Body of pancreas (tissue), 4 donors: Measurements from ENCODE around the gene KCNQ1OT1. TPM values are rescaled to one million over a fixed set of nuclear protein-coding genes. Genes with fewer than 3 reads are reported as not detected.

Experiments used
- ATAC-seq: fragments of 150-250 bp; one replicate; pipeline ENCODE4 v1.9.1; 2016
- DNase-seq, 4 donors: peaks; one replicate each; pipeline ENCODE4 v3.0.0-alpha.2; 2019
- H3K27ac ChIP-seq, 4 donors: fragments of 200-600 bp; sonication (generic); 1 replicate in 3 of 4; 2 replicates in 1 of 4; pipeline versions ENCODE4 v1.5.1 to v1.6.1; 2016 to 2019; ENCODE audit warnings: mild to moderate bottlenecking in 1 of 4, mixed read lengths in 1 of 4, moderate library complexity in 1 of 4
- H3K27me3 ChIP-seq, 2 donors: fragments of 200-600 bp; sonication (generic); one replicate each; pipeline ENCODE4 v1.6.0; 2016; ENCODE audit warnings: mild to moderate bottlenecking in 1 of 2
- H3K36me3 ChIP-seq, 2 donors: fragments of 200-600 bp; sonication (generic); replicated peaks in 1 of 2; 2 replicates each; pipeline ENCODE4 v1.5.1; 2016; ENCODE audit warnings: low read depth in 2 of 2; ENCODE audit not compliant: insufficient read depth in 1 of 2
- H3K4me1 ChIP-seq: fragments of 200-600 bp; sonication (generic); one replicate; pipeline ENCODE4 v1.6.0; 2016
- H3K4me3 ChIP-seq, 2 donors: fragments of 200-600 bp; sonication (generic); 1 replicate in 1 of 2; 2 replicates in 1 of 2; pipeline ENCODE4 v1.5.1; 2016 to 2019
- H3K9me3 ChIP-seq, 3 donors: fragments of 200-600 bp; sonication (generic); 1 replicate in 2 of 3; 2 replicates in 1 of 3; pipeline ENCODE4 v1.5.1; 2016
- POLR2A ChIP-seq, 3 donors: fragments of 450-650 bp; IDR thresholded peaks; one replicate each; pipeline ENCODE4 v1.6.1; 2016; ENCODE audit warnings: antibody characterized with exemption in 3 of 3, mild to moderate bottlenecking in 2 of 3
- WGBS, 2 donors: methylation state at CpG; one replicate each; pipeline ENCODE4 v1.1.5; 2017; 5-methylcytosine and 5-hydroxymethylcytosine counted together
- intact Hi-C: fragments of 100-400 bp; cut with DNase I; formaldehyde crosslinking; loops from one replicate; pipeline ENCODE4 v1.15.1; 2023
- total RNA-seq, 2 donors: library from RNA; depleted of rRNA; stranded (reverse); fragments of >200 nt; gene quantifications; one replicate each; pipeline ENCODE4 v1.1.0, GENCODE V29; 2016
- TF ChIP-seq, protein P1 (sequence below), 7 experiments: fragments of 450-650 bp in 4 of 7; fragments of 200-600 bp in 3 of 7; sonication (generic) in 3 of 7; IDR thresholded peaks; one replicate each; pipeline ENCODE4 v1.5.1; 2016 to 2019; ENCODE audit warnings: antibody characterized with exemption in 7 of 7

Gene KCNQ1OT1
- total RNA-seq, 2 donors from 2014 or later = 3.6 to 9.2 TPM

GRCh38 chr11:2570211-2570811, 129.5 kb downstream of the KCNQ1OT1 start:
- Histone ChIP-seq H3K27ac (no peak overlapping the region), H3K27me3 (no peaks in the 10 kb centered on the region), H3K4me3 (no peak overlapping the region), H3K9me3 (no peaks in the 10 kb centered on the region), H3K4me1 (no peaks in the 10 kb centered on the region), H3K36me3 (peaks cover 0 to 2% of the 10 kb centered on the region in 2 donors)
- peak in 1 of 4 donors; percentile 9 for DNase-seq
- intact Hi-C loops = no loop called here
- no peak for ATAC-seq
- 93% methylated on average over 24 of the region's 26 CpGs; no CpG with 5 or more reads in 1 of the 2 donors for WGBS, 2 donors
- TF ChIP-seq, protein P1, sequence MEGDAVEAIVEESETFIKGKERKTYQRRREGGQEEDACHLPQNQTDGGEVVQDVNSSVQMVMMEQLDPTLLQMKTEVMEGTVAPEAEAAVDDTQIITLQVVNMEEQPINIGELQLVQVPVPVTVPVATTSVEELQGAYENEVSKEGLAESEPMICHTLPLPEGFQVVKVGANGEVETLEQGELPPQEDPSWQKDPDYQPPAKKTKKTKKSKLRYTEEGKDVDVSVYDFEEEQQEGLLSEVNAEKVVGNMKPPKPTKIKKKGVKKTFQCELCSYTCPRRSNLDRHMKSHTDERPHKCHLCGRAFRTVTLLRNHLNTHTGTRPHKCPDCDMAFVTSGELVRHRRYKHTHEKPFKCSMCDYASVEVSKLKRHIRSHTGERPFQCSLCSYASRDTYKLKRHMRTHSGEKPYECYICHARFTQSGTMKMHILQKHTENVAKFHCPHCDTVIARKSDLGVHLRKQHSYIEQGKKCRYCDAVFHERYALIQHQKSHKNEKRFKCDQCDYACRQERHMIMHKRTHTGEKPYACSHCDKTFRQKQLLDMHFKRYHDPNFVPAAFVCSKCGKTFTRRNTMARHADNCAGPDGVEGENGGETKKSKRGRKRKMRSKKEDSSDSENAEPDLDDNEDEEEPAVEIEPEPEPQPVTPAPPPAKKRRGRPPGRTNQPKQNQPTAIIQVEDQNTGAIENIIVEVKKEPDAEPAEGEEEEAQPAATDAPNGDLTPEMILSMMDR (IDR thresholded peaks at IDR 0.05) = no peak
- TF ChIP-seq POLR2A (IDR thresholded peaks at IDR 0.05) = no peak

- Histone ChIP-seq H3K9me3 (no peaks in the 10 kb centered on the region), H3K4me1 (no peaks in the 10 kb centered on the region), H3K36me3 (peaks cover 0 to 2% of the 10 kb centered on the region in 2 donors), H3K4me3 (no peak overlapping the region), H3K27ac (no peak overlapping the region), H3K27me3 (no peaks in the 10 kb centered on the region)
- ATAC-seq = no peak
- DNase-seq = peak in 1 of 4 donors; percentile 5
- WGBS, 2 donors = 87 to 97% methylated on average over 5 to 10 of the region's 10 CpGs
- intact Hi-C loops = no loop called here
- no peak for TF ChIP-seq POLR2A (IDR thresholded peaks at IDR 0.05)
- TF ChIP-seq, protein P1 (IDR thresholded peaks at IDR 0.05) = no peak
These were observed 130.0 kb downstream of the KCNQ1OT1 start for GRCh38 chr11:2569731-2570210.

- no peaks in the 10 kb centered on the region for H3K9me3 ChIP-seq
- WGBS, 2 donors = 90 to 93% methylated on average over 5 to 14 of the region's 14 CpGs
- no peak overlapping the region for H3K4me3 ChIP-seq
- H3K27ac ChIP-seq = no peak overlapping the region
- DNase-seq (no peak), ATAC-seq (no peak)
- peaks cover 0 to 2% of the 10 kb centered on the region in 2 donors for H3K36me3 ChIP-seq
- intact Hi-C loops = no loop called here
- no peaks in the 10 kb centered on the region for H3K4me1 ChIP-seq
- TF ChIP-seq, protein P1 (IDR thresholded peaks at IDR 0.05) = no peak
- no peak for TF ChIP-seq POLR2A (IDR thresholded peaks at IDR 0.05)
- no peaks in the 10 kb centered on the region for H3K27me3 ChIP-seq
These were observed 130.5 kb downstream of the KCNQ1OT1 start for GRCh38 chr11:2569321-2569721.

DNA sequence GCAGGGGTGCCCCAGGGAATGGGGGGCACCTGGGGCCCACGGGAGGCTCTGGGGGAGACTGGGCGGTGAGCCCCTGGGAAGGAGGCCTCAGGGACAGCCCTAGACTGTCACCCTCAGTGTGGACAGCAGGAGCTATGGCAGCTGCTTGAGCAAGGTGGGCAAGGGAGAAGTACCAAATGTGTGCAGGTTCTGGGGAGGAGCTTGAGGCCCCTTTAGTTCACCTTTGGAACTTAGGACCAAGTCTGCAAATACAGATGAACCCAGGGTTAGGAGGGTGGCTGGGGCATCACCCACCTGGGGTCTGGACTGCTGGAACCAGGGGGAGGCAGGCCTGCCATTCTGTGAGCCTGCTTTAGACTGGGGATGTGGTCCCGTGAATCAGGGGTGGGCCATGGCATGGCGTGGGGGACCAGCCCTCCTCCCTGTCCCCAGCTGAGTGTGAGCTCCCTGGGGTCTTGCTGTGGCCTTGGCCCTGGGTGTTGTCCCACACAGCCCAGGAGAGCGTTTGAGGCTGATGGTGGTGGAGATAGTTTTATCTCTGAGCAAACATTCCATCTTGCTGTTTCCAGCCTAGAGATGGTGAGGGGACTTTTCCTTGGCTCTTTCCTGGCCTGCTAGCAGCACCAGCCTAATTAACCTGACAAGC, 132.6 kb downstream of the KCNQ1OT1 start:
- WGBS, 2 donors = 81 to 95% methylated on average over 2 to 4 of the region's 5 CpGs
- Histone ChIP-seq H3K27me3 (no peaks in the 10 kb centered on the region), H3K4me3 (no peak overlapping the region), H3K36me3 (no peaks in the 10 kb centered on the region), H3K4me1 (no peaks in the 10 kb centered on the region), H3K9me3 (no peaks in the 10 kb centered on the region), H3K27ac (no peak overlapping the region)
- intact Hi-C loops = no loop called here
- peak in 2 of 4 donors; percentile 1 to 7 for DNase-seq
- ATAC-seq = no peak
- no peak for TF ChIP-seq POLR2A (IDR thresholded peaks at IDR 0.05)

DNA sequence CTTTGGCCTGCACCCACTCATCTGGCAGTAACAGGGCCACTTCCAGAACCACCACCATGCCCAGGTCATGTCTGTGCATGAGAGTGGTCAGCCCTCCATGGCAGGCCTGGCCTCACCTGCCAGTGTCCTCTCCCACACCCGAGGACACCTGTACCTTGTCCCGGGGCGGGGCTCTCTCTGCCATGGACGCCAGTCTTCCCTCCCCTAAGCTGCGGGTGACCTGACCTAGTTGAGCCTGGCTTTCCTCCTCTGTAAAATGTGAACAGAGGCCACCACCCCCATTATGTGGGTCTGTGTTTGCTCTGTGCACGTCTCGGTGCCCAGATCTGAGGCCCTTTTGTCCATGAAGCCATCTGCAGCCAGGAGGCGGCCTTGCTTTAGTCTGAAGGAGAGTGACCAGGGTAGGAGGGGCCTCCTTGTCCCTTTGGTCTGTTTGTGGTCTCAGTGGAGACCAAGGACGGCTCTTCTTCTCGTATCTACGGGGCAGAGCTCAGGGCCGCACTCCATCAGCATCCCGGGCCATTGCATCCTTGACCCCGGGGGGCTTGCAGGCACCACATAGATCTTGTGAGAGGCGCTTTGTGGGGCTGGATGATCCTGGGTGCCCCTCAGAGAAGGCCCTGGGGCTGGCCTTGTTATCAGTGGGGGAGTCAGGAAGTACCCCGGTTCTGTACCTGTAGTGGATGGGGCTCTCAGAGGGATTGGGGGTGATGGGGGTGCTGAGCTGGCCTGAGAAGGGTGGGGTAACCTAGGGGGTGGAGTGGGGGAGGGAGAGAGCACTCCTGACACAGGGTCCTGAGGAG, 133.4 kb downstream of the KCNQ1OT1 start:
- intact Hi-C loops = no loop called here
- H3K27me3 ChIP-seq = no peaks in the 10 kb centered on the region
- ATAC-seq (no peak), DNase-seq (peak in 2 of 4 donors; percentile 26 to 30)
- no peaks in the 10 kb centered on the region for H3K9me3 ChIP-seq
- no peaks in the 10 kb centered on the region for H3K36me3 ChIP-seq
- peaks cover 3% of the 10 kb centered on the region for H3K4me1 ChIP-seq
- H3K27ac ChIP-seq = peak overlapping the region in 1 of 4 donors; percentile 13
- TF ChIP-seq POLR2A (IDR thresholded peaks at IDR 0.05) = no peak
- TF ChIP-seq, protein P1 (IDR thresholded peaks at IDR 0.05) = no peak
- H3K4me3 ChIP-seq = no peak overlapping the region
- 88 to 94% methylated on average over 10 to 16 of the region's 16 CpGs for WGBS, 2 donors
